ENCODE measurements around the gene GSX1. TPM values are rescaled to one million over a fixed set of nuclear protein-coding genes. Genes with fewer than 3 reads are reported as not detected.

Gene GSX1
- total and polyA plus RNA-seq, 2 donors (not counting 1 experiment from before 2014, with no cell fraction given): not detected

DNA sequence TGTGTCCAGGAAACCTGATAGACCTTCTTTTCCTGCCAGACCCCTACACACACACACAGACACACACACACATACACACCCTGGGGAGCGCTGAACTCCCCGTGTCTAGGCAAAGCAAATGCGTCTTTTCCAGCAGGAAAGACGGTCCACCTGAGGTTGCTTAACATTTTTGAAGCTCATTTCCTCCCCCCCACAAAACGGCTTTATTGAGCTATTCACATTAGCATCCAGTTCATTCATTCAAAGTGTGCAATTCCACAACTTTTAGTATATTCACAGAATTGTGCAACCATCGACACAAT is 3.4 kb downstream of the GSX1 start:
- no peaks in the 10 kb centered on the region for H4K20me1 ChIP-seq (ENCODE audit: control insufficient read depth, extremely low read depth, insufficient read depth, low read length)
- H2AFZ ChIP-seq (ENCODE audit: low read length): no peak overlapping the region
- H3K27ac ChIP-seq (ENCODE audit: insufficient read depth, low read length): no peak overlapping the region
- no peak overlapping the region for H3K4me2 ChIP-seq (ENCODE audit: extremely low read depth, insufficient read depth, low read length)
- H3K36me3 ChIP-seq (ENCODE audit: control insufficient read depth, insufficient read depth, low read length): no peaks in the 10 kb centered on the region
- no peak for DNase-seq (ENCODE audit: low read depth in 2 of 2)
- H3K27me3 ChIP-seq (ENCODE audit: control insufficient read depth, insufficient read depth, low read length): peaks cover 62% of the 10 kb centered on the region
- no peak overlapping the region for H3K4me3 ChIP-seq (replicated peaks in 1 of 4; ENCODE audit: control extremely low read depth in 1 of 4, insufficient read depth in 1 of 4, low read depth in 3 of 4, low read length in 4 of 4)
- no peaks in the 10 kb centered on the region for H3K79me2 ChIP-seq (ENCODE audit: control insufficient read depth, insufficient read depth, low read length)
- TF ChIP-seq, protein P1, sequence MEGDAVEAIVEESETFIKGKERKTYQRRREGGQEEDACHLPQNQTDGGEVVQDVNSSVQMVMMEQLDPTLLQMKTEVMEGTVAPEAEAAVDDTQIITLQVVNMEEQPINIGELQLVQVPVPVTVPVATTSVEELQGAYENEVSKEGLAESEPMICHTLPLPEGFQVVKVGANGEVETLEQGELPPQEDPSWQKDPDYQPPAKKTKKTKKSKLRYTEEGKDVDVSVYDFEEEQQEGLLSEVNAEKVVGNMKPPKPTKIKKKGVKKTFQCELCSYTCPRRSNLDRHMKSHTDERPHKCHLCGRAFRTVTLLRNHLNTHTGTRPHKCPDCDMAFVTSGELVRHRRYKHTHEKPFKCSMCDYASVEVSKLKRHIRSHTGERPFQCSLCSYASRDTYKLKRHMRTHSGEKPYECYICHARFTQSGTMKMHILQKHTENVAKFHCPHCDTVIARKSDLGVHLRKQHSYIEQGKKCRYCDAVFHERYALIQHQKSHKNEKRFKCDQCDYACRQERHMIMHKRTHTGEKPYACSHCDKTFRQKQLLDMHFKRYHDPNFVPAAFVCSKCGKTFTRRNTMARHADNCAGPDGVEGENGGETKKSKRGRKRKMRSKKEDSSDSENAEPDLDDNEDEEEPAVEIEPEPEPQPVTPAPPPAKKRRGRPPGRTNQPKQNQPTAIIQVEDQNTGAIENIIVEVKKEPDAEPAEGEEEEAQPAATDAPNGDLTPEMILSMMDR (conservative IDR thresholded peaks at IDR 0.05 in 1 of 2, IDR thresholded peaks at IDR 0.05 in 1 of 2; ENCODE audit: low read depth in 1 of 2, low read length in 2 of 2): no peak
- TF ChIP-seq EZH2 (IDR thresholded peaks at IDR 0.05; ENCODE audit: low read length, missing control alignments): no peak
- no peaks in the 10 kb centered on the region for H3K9me3 ChIP-seq (ENCODE audit: control insufficient read depth, insufficient read depth, low read depth, low read length)
- H3K4me1 ChIP-seq (ENCODE audit: control insufficient read depth, extremely low read depth, insufficient read depth, low read length): no peaks in the 10 kb centered on the region
- no peak overlapping the region for H3K9ac ChIP-seq (ENCODE audit: insufficient read depth, low read length)

DNA sequence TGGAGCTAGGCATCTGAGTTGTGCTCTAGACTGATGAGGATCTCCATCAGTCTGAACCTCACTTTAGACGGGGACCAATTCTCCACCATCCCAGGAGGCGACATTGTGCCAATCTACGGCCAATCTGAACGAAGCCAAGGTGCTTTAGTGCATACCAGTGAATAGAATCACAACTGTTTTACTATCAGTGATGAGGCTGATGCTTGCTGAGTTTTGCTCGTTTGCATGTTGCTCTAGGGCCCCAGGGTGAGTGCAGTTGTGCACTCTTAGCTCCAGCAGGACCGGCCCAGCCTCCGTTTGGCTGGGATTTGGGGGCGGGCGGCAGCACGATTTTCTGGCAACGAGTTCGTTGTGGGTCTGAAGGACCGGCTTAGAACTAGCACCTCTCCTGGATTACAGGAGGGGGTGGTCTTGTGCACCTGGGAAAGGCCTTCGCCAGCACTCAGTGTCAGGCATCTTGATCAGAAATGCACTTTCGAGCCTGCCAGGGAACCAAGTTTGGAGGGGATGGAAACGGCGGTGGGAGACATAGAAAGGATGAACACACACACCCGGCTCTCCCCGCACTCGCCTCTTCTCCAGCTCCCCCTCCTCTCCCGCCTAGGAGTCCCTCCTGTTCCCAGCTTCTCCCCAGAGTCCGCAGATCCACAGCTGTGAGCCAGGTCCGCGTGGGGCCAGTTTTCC is 4.4 kb downstream of the GSX1 start:
- no peaks in the 10 kb centered on the region for H4K20me1 ChIP-seq (ENCODE audit: control insufficient read depth, extremely low read depth, insufficient read depth, low read length)
- DNase-seq (ENCODE audit: low read depth in 2 of 2): no peak
- peaks cover 54% of the 10 kb centered on the region for H3K27me3 ChIP-seq (ENCODE audit: control insufficient read depth, insufficient read depth, low read length)

DNA sequence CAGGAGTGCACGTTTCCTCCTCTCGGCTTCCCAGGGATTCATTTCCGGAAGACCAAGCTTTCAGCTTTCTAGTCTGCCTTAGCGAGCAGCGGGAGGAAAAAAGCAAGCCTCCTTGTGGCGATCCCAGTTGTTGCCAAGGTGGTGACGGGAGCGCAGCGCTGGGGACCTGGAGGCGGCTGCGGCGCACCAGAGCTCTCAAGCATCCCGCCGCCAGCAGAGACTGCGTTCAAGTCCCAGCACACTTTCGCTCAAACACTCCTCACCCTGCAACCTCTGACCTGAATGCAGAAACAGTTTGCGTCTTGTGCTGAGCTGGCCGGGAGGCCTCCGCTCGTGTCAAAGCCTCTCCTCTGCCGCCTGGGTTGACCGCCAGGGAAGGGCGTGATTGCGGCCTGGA is 4.9 kb downstream of the GSX1 start:
- Histone ChIP-seq H3K4me2 (ENCODE audit: extremely low read depth, insufficient read depth, low read length) (no peak overlapping the region), H3K27ac (ENCODE audit: insufficient read depth, low read length) (no peak overlapping the region), H3K79me2 (ENCODE audit: control insufficient read depth, insufficient read depth, low read length) (no peaks in the 10 kb centered on the region), H4K20me1 (ENCODE audit: control insufficient read depth, extremely low read depth, insufficient read depth, low read length) (no peaks in the 10 kb centered on the region), H3K27me3 (ENCODE audit: control insufficient read depth, insufficient read depth, low read length) (peaks cover 49% of the 10 kb centered on the region), H3K9ac (ENCODE audit: insufficient read depth, low read length) (no peak overlapping the region), H3K4me1 (ENCODE audit: control insufficient read depth, extremely low read depth, insufficient read depth, low read length) (no peaks in the 10 kb centered on the region), H3K4me3 (replicated peaks in 1 of 4; ENCODE audit: control extremely low read depth in 1 of 4, insufficient read depth in 1 of 4, low read depth in 3 of 4, low read length in 4 of 4) (no peak overlapping the region), H2AFZ (ENCODE audit: low read length) (no peak overlapping the region), H3K36me3 (ENCODE audit: control insufficient read depth, insufficient read depth, low read length) (no peaks in the 10 kb centered on the region), H3K9me3 (ENCODE audit: control insufficient read depth, insufficient read depth, low read depth, low read length) (no peaks in the 10 kb centered on the region)
- peak; percentile 63 for TF ChIP-seq EZH2 (IDR thresholded peaks at IDR 0.05; ENCODE audit: low read length, missing control alignments)
- TF ChIP-seq, protein P1 (conservative IDR thresholded peaks at IDR 0.05 in 1 of 2, IDR thresholded peaks at IDR 0.05 in 1 of 2; ENCODE audit: low read depth in 1 of 2, low read length in 2 of 2): no peak
- peak; percentile 15 to 19 for DNase-seq (ENCODE audit: low read depth in 2 of 2)

More for the DNA sequence above, 4.4 kb downstream of the GSX1 start:
- H3K9ac ChIP-seq (ENCODE audit: insufficient read depth, low read length): no peak overlapping the region
- no peaks in the 10 kb centered on the region for H3K4me1 ChIP-seq (ENCODE audit: control insufficient read depth, extremely low read depth, insufficient read depth, low read length)
- H3K4me3 ChIP-seq (replicated peaks in 1 of 4; ENCODE audit: control extremely low read depth in 1 of 4, insufficient read depth in 1 of 4, low read depth in 3 of 4, low read length in 4 of 4): no peak overlapping the region
- no peaks in the 10 kb centered on the region for H3K36me3 ChIP-seq (ENCODE audit: control insufficient read depth, insufficient read depth, low read length)
- H3K4me2 ChIP-seq (ENCODE audit: extremely low read depth, insufficient read depth, low read length): no peak overlapping the region
- no peaks in the 10 kb centered on the region for H3K79me2 ChIP-seq (ENCODE audit: control insufficient read depth, insufficient read depth, low read length)
- H2AFZ ChIP-seq (ENCODE audit: low read length): no peak overlapping the region
- no peaks in the 10 kb centered on the region for H3K9me3 ChIP-seq (ENCODE audit: control insufficient read depth, insufficient read depth, low read depth, low read length)
- H3K27ac ChIP-seq (ENCODE audit: insufficient read depth, low read length): no peak overlapping the region
- TF ChIP-seq, protein P1 (conservative IDR thresholded peaks at IDR 0.05 in 1 of 2, IDR thresholded peaks at IDR 0.05 in 1 of 2; ENCODE audit: low read depth in 1 of 2, low read length in 2 of 2): no peak
- peak; percentile 71 for TF ChIP-seq EZH2 (IDR thresholded peaks at IDR 0.05; ENCODE audit: low read length, missing control alignments)
